Measurements from ENCODE around the gene AKT3.

GRCh38 chr1:243639027-243639658 lies 210.9 kb downstream of the AKT3 start:
- no peak for TF ChIP-seq CTCF (optimal IDR thresholded peaks at IDR 0.05 in 1 of 3, IDR thresholded peaks at IDR 0.05 in 1 of 3, conservative IDR thresholded peaks at IDR 0.05 in 1 of 3; ENCODE audit: extremely low read depth in 1 of 3, insufficient read depth in 2 of 3, low read length in 3 of 3)
- TF ChIP-seq EZH2 (IDR thresholded peaks at IDR 0.05; ENCODE audit: low read length) = no peak
